Non-pigmented ciliary epithelial cell (primary cell): ENCODE results near the gene TMEM127.
"Not testable (repeated sequence)": the region's sequence is repeated elsewhere in the genome, so short reads cannot be mapped to it uniquely, and the experiment has no call there.

ENCODE experiments used
- DNase-seq: peaks from one replicate; pipeline ENCODE4 v3.0.0-alpha.2; 2010; ENCODE audit warnings: low read depth

Gene TMEM127

GRCh38 chr2:96241227-96241626, 24.6 kb downstream of the TMEM127 start:
- DNase-seq = no peak

DNA sequence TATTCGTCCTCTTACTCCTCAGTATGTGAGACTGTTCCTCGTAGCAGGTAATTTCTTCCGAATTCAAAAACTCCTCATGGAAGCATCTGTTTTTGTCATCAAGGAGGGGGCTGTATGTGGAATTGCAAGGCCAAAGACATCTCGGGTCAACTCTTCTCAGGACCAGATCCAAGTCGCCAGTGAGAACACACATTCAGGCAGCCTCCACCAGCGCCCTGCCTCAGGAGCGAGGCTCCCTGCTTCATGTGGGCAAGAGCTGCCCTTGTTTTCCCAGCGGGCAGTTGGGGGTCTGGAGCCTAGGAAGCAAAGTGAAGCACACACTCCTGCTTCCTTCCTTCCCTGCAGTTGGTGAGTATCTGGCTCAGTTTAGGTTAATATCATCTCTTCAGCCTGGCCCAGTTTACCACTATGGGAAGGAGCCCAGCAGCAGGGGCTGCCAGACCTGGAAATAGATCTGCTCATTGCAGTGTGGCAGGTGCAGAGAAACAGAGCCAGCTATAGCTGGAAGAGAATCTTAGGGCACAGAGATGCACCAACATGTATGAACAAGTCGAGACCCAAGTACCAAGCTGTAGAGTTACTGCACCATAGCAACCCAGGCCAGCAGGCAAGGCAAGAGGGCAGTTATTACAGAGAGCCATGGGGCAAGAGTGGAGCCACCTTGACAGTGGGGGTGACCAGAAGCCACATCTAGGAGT, 25.3 kb downstream of the TMEM127 start:
- no peak for DNase-seq

- DNase-seq = no peak
Observed at GRCh38 chr2:96239745-96240264, 26.0 kb downstream of the TMEM127 start.

DNA sequence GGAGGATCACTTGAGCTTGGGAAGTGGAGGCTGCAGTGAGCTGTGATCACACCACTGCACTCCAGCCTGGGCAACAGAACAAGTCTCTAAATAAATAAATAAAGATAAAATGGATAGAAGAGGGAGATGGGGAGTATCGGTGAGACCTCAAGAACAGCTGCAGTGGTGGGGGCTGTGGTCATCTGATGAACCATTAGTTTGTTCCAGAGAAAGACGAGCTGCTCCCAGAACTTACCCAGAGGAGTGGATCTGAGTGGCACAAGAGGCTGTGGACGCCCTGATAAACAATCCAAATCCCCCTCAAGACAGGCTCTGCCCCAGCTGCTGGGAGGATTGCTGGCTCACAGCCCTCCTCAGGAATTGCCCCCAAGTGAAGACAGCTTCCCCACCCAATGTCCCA, 26.7 kb downstream of the TMEM127 start:
- DNase-seq = no peak

DNA sequence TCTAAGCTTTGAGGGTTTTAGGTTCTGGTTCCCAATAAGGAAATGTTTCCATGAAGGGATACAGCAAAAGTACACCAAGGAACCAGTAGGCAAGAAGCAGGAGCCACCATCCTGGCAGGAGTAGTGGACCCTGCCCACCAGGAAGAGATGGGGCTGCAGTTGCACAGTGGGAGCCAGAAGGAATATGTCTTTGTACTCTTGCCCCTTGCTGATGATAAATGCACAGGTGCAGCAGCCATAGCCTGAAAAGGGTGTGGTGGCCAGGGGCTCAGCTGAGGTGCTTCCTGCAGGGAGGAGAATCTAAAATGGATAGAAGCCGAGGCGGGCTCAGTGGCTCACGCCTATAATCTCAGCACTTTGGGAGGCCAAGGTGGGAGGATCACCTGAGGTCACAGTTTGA, 27.5 kb downstream of the TMEM127 start:
- no peak for DNase-seq

- no peak for DNase-seq
Observed at GRCh38 chr2:96236882-96237281, 28.9 kb downstream of the TMEM127 start.

DNA sequence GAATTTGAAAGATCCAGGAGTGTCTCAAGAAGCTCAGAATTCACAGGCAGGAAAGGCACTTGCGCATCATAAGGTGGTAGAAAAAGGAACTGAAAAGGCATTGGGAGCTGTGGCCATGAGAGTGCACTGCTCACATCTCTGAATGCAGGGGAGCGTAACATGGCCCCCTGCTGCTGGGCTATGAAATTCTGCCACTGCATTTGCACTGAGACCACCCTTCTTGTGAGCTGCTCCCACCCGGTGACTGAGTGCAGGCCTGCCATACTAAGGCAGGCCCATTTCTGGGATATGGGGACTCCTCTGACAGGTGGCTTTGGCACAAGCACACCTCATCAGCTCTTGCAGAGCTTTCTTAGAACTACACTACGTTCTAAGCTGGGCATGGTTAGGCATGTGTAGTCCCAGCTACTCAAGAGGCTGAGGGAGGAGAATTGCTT, 31.9 kb downstream of the TMEM127 start:
- DNase-seq = no peak

GRCh38 chr2:96233436-96233835, 32.4 kb downstream of the TMEM127 start:
- no peak for DNase-seq

GRCh38 chr2:96231316-96231715, 34.5 kb downstream of the TMEM127 start:
- no peak for DNase-seq

DNA sequence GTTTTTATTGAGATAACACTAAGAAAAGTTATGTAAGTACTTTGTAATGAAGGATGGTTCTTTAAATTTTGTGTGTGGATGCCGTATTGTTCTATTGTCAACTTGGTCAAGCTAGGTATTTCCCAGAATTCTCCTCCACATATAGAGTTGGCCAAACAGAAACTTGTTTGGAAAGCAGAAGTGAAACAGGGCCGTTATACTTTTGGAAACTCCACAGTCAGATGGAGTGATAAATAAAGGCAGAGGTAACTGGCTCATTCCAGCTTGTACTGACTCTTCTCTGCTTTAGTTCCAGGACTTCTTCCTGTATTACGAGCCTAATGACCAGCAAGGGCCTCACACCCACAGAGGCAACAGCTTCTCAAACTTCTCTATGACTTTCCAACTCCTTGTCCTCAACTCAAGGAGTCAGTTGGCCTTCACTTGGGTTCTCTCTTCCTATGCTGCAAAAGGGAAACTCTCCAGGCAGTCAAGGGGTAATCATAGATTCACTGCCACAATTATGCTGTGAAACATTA, 40.7 kb downstream of the TMEM127 start:
- no peak for DNase-seq

- not testable (repeated sequence) for DNase-seq
Observed at GRCh38 chr2:96221106-96221505, 44.7 kb downstream of the TMEM127 start.

- DNase-seq = not testable (repeated sequence)
Observed at GRCh38 chr2:96219959-96220358, 45.8 kb downstream of the TMEM127 start.

DNA sequence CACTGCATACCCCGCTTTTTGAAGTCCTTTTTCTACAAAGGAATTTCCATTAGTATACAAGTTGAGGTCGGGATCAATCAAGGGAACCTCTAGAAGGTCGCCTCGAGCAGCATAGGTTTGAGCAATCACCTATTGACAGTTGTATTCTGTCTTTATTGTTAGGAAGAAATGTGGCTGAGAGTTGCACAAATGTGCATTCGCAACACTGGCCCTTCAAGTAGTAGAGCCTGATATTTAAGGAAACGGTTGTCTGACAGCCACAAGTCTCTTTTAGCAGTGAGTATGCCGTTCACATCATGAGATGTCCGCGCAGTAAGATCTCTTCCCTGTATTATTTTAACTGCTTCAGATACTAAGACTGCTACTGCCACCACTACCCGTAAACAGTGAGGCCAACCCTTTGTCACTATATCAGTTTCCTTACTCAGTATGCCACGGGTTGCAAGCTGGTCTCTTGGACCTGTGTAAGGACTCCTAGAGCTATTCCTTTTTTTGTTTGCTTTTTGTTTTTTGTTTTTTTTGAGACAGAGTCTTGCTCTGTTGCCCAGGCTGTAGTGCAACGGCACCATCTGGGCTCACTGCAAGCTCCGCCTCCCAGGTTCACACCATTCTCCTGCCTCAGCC, 47.2 kb downstream of the TMEM127 start:
- DNase-seq = no peak

- DNase-seq = no peak
Observed at GRCh38 chr2:96214554-96214953, 51.2 kb downstream of the TMEM127 start.

DNA sequence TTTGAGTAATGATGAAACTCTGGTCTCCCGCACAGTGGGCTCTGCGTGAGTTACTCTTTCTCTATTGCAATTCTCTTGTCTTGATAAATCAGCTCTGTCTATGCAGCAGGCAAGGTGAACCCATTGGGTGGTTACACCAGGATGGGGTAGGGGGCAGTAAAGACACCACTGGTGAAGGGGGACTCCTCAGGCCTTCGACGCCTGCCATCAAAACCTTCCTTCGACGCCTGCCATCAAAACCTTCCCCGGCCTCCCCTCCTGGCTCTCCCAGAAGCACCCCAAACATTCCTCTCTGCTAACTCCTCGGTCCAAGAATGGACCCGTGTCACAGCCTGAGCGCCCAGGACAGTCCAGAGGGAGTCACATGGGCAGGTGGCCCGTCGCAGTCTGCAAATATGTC, 52.4 kb downstream of the TMEM127 start:
- DNase-seq = no peak

DNA sequence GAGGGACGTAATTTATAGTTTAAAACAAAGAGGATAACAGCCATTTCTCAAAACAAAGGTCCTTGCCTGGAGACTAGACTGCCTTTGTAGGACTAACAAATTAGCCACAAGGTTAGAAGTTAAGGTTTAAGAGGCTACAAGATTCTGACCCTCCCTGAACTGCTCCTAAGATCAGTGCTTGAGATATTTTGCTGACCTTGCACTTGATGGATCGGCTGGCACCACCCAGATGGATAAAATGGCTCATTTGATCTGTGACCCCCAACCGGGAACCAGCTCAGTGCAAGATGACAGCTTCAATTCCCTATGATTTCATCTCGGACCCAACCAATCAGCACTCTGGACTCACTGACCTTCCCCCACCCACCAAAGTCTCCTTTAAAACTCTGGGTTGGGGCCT, 53.5 kb downstream of the TMEM127 start:
- no peak for DNase-seq

- DNase-seq = no peak
Observed at GRCh38 chr2:96209729-96210085, 56.1 kb downstream of the TMEM127 start.

- DNase-seq = no peak
Observed at GRCh38 chr2:96209011-96209728, 56.6 kb downstream of the TMEM127 start.

DNA sequence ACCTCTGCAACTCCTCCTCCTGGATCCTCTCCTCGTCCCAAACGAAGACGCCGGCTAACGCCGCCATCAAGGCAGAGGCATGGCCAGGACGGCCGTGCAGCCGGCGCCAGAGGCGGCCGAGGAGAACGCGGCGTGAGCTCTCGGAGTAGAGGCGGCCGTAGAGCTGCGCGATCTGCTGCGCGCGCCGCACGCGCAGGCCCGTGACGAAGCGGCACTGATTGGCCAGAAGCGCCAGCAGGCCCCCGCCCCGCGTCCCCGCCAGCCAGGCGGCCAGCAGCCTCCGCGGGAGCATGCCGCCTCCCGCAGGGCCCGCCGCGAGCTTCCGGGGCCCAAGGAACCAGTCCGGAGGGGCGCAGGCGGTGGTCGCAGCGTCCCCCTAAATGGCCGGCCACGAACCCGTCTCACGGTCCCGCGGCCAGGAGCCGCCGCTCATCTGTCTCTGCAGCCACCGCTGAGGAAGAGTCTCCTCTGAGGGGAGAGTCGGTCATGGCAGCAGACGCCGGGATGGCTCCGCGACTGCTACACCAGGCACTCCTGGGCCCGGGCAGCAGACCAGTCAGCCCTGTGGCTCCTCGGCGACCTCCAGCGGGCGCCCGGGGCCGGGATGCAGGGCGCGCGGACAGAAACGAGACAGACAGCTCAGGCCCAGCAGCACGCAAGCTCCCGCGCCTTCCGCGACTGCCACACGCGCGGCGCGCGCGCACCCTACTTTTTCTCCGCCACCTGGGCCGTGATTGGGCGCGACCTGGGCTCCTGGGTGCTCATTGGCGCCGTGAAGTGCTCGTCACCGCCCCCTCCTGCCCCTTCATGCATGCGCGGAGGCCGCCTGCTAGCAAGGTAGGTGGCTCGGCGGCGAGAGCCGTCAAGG, 57.4 kb downstream of the TMEM127 start, which contains the start of gene STARD7:
TSS of gene STARD7 (minus strand) at position 685 of the 868 bp plus-strand sequence. CDS start at position 292, 393 bp downstream.
- DNase-seq = peak; percentile 86

- DNase-seq = no peak
Observed at GRCh38 chr2:96207774-96208142, 58.0 kb downstream of the TMEM127 start.

DNA sequence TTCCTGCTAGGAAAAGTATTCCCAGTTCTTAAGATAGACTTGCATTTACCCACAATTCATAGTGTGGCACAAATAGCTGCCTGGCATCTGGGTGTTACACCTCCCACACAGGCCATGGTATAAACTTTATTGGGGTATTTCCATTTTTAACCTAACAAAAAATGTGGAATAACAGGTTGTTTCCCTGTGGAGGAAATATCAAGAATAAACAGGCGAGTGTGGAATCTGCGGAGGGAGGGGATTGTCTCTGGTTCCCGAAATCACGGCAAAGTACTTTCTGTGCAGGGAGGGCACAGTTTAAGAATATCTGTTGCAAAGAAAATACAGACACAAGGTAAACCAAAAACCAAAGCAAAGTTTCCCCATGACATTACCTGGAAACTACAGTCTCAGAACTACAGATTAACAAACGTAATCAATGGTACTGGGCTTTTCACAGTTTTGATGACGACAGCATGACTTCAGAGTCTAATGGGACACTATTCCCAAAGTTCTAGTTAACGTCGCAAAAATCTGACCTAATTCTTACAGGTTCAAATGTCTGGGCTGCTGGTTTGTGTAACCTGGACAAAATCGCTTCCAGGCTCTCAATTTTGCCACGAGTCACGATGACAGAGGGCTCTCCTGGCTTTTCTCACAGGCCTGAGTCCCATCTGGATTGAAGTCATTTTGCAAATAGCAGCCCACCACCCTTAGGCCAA, 58.6 kb downstream of the TMEM127 start:
- no peak for DNase-seq
